ENCODE results near the gene AHRR. TPM values are rescaled to one million over a fixed set of nuclear protein-coding genes. Genes with fewer than 3 reads are reported as not detected.

Gene AHRR
- total RNA-seq, 1 experiment from 2014 or later, result 1.3 TPM

DNA sequence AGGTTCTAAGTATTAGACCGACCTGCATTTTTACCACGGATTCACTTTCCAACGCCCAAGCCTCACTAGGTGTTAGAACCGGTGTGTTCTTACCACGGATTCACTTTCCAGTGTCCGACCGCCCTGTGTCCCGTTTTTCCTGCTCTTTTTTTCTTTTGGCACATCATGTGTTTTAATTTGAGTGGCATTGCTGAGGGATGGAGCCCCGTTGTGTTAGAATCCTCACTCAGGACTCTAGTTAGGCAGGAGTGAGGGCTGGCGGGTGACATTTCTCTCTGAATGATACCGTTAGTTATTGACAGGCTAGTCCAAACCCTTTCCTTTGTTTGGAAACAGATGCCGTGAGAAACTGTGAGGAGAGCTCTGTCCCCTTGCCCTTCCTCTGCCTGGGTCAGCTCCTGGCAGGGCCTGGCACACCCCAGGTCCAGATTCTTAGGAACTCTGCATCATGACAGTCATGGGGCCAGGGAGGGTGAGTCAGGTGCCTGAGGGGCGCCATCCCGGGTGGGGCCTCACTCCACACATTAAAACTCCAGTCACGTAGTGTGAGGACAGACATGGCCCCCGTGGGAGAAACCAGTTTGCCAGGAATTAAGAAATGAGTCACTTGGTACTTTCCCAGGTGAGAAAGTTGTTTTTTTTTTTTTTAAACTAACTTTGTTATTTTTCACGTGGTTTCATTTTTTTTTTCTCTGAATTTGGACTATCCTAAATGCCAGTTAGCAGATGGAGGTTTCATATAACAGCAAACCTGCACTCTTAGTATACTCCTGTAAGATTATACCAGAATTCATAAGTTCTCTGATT is 137.2 kb downstream of the AHRR start:
- TF ChIP-seq, protein P1, sequence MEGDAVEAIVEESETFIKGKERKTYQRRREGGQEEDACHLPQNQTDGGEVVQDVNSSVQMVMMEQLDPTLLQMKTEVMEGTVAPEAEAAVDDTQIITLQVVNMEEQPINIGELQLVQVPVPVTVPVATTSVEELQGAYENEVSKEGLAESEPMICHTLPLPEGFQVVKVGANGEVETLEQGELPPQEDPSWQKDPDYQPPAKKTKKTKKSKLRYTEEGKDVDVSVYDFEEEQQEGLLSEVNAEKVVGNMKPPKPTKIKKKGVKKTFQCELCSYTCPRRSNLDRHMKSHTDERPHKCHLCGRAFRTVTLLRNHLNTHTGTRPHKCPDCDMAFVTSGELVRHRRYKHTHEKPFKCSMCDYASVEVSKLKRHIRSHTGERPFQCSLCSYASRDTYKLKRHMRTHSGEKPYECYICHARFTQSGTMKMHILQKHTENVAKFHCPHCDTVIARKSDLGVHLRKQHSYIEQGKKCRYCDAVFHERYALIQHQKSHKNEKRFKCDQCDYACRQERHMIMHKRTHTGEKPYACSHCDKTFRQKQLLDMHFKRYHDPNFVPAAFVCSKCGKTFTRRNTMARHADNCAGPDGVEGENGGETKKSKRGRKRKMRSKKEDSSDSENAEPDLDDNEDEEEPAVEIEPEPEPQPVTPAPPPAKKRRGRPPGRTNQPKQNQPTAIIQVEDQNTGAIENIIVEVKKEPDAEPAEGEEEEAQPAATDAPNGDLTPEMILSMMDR (IDR thresholded peaks at IDR 0.05; ENCODE audit: unreplicated experiment), result no peak
- H3K4me1 Mint-ChIP-seq (ENCODE audit: low read depth, unreplicated experiment), result peaks cover 26% of the 10 kb centered on the region
- peak; percentile 68 for DNase-seq
- peak overlapping the region; percentile 17 for H3K4me3 Mint-ChIP-seq (ENCODE audit: low read depth, unreplicated experiment)
- CTCF ChIA-PET, result interaction anchor here (1.6 kb wide), 1 partner anchor 12 kb away, joined by 4 read pairs; no protein-coding TSS in a partner anchor
- peak overlapping the region; percentile 62 for H3K27ac Mint-ChIP-seq (ENCODE audit: unreplicated experiment)
- intact Hi-C loops (cut with micrococcal nuclease; ENCODE audit: unreplicated experiment), result no loop called here
- no TSS peak for BruUV-seq (replicated peaks)
- no peaks in the 10 kb centered on the region for H3K9me3 Mint-ChIP-seq (ENCODE audit: low read depth, unreplicated experiment)
- no peaks in the 10 kb centered on the region for H3K27me3 Mint-ChIP-seq (ENCODE audit: unreplicated experiment)
- peaks cover 50% of the 10 kb centered on the region for H3K36me3 Mint-ChIP-seq (ENCODE audit: insufficient read depth, unreplicated experiment)

GRCh38 chr5:459562-460272 is 138.2 kb downstream of the AHRR start:
- intact Hi-C loops (cut with micrococcal nuclease; ENCODE audit: unreplicated experiment), result no loop called here
- peaks cover 26% of the 10 kb centered on the region for H3K4me1 Mint-ChIP-seq (ENCODE audit: low read depth, unreplicated experiment)
- CTCF ChIA-PET, result no interaction called here

DNA sequence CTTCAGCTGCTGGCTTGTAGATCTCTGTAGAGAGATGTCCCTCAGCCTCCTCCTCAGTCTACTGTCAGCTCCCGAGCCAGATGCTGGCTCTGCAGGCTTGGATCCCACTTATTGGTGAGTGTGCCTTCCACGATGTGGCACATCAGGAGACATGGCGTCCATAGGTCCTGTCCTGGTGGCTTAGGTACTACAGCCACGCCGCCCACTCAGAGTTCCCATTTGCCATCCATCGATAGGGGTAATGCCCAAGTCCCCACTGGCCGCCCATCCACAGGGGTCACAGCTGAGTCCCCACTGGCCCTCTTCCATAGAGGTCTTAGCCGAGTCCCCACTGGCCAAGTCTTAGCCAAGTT is 138.7 kb downstream of the AHRR start:
- H3K4me3 Mint-ChIP-seq (ENCODE audit: low read depth, unreplicated experiment), result no peak overlapping the region
- H3K9me3 Mint-ChIP-seq (ENCODE audit: low read depth, unreplicated experiment), result no peaks in the 10 kb centered on the region
- BruUV-seq (replicated peaks), result no TSS peak
- intact Hi-C loops (cut with micrococcal nuclease; ENCODE audit: unreplicated experiment), result no loop called here
- no peak for DNase-seq
- CTCF ChIA-PET, result no interaction called here
- TF ChIP-seq, protein P1 (IDR thresholded peaks at IDR 0.05; ENCODE audit: unreplicated experiment), result no peak
- H3K36me3 Mint-ChIP-seq (ENCODE audit: insufficient read depth, unreplicated experiment), result peaks cover 44% of the 10 kb centered on the region
- H3K27me3 Mint-ChIP-seq (ENCODE audit: unreplicated experiment), result no peaks in the 10 kb centered on the region
- peaks cover 26% of the 10 kb centered on the region for H3K4me1 Mint-ChIP-seq (ENCODE audit: low read depth, unreplicated experiment)
- peak overlapping the region; percentile 62 for H3K27ac Mint-ChIP-seq (ENCODE audit: unreplicated experiment)

More at GRCh38 chr5:459562-460272, 138.2 kb downstream of the AHRR start:
- Mint-ChIP-seq H3K27ac (ENCODE audit: unreplicated experiment) (peak overlapping the region; percentile 62), H3K27me3 (ENCODE audit: unreplicated experiment) (no peaks in the 10 kb centered on the region), H3K4me3 (ENCODE audit: low read depth, unreplicated experiment) (no peak overlapping the region), H3K9me3 (ENCODE audit: low read depth, unreplicated experiment) (no peaks in the 10 kb centered on the region), H3K36me3 (ENCODE audit: insufficient read depth, unreplicated experiment) (peaks cover 47% of the 10 kb centered on the region)
- no TSS peak for BruUV-seq (replicated peaks)
- TF ChIP-seq, protein P1 (IDR thresholded peaks at IDR 0.05; ENCODE audit: unreplicated experiment), result no peak
- no peak for DNase-seq

DNA sequence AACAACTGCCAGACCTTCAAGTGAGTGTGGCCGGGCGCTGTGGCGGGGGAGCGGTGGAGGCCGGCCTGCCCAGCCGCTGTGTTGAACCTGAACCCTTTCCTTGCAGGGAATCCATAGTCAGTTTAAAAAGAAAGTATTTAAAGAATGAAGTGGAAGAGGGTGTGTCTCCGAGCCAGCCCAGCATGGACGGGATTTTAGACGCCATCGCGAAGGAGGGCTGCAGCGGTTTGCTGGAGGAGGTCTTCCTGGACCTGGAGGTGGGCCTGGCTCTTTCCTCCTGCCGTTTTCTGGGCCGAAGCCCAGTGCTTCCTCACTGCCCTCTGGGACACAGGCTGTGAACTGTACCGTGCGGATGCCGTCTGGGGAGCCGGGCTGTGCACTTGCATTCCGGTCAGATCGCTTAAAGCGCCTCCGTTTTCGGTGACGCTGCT is 140.6 kb downstream of the AHRR start:
- Mint-ChIP-seq H3K27me3 (ENCODE audit: unreplicated experiment) (no peaks in the 10 kb centered on the region), H3K9me3 (ENCODE audit: low read depth, unreplicated experiment) (no peaks in the 10 kb centered on the region), H3K36me3 (ENCODE audit: insufficient read depth, unreplicated experiment) (peaks cover 48% of the 10 kb centered on the region), H3K4me3 (ENCODE audit: low read depth, unreplicated experiment) (no peak overlapping the region), H3K27ac (ENCODE audit: unreplicated experiment) (no peak overlapping the region), H3K4me1 (ENCODE audit: low read depth, unreplicated experiment) (peaks cover 26% of the 10 kb centered on the region)
- intact Hi-C loops (cut with micrococcal nuclease; ENCODE audit: unreplicated experiment), result no loop called here
- CTCF ChIA-PET, result no interaction called here
- TF ChIP-seq, protein P1 (IDR thresholded peaks at IDR 0.05; ENCODE audit: unreplicated experiment), result no peak
- BruUV-seq (replicated peaks), result no TSS peak
- no peak for DNase-seq

Data from Calu3 (cell line).